GM19452 (cell line): ENCODE measurements around the gene CUL4B.
A peak's percentile ranks its signal among the peaks of the same experiment; 100 is the strongest.
"Not testable (repeated sequence)": the region's sequence is repeated elsewhere in the genome, so short reads cannot be mapped to it uniquely, and the experiment has no call there.

Experiments used
- ATAC-seq: cut with Tn5 transposase; IDR thresholded peaks from one replicate; pipeline ENCODE4 v1.9.1; 2021; ENCODE audit not compliant: unreplicated experiment

The CUL4B gene

DNA sequence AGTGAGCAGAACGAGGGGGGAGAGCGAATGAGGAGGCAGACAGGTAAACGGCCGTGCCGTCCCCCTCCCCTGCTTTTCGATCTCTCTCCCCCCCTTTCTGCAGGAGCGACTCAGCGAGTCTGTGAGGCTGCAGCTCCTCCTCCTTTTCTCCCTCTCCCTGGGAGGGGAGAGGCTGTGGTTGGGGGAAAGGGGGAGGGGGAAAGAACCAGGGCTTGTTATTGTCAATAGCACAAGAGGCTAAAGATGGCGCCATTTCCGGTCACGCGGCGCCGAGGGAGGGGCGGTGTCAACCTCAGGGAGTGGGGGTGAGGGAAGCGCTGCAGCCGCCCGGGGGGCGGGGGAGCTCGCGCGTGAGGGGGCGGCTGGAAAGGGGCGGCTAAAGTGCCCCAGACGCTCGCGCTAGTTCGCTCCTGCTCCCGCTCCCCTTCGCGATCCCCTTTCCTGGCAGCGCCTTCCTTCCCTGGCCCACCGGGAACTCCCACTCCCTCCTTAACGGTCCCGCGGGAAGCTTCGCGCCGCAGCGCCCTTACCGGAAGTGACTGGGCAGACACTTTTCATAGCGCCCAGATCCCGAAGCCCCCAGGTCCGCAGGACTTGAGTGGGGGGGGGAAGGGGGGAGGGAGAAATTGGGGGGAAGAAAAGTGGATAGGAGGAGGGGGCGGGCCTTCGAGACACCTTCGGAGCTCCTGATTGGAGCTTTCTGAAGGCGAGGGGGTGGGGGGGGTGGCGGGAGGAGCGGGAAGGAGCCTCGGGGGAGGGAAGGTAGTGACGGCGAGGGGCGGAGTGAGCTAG lies at the start of gene CUL4B:
CUL4B (minus strand) TSS at position 121 of the 792 bp plus-strand sequence. CDS start 324 bp downstream, outside the sequence.
- ATAC-seq = peak; percentile 85

DNA sequence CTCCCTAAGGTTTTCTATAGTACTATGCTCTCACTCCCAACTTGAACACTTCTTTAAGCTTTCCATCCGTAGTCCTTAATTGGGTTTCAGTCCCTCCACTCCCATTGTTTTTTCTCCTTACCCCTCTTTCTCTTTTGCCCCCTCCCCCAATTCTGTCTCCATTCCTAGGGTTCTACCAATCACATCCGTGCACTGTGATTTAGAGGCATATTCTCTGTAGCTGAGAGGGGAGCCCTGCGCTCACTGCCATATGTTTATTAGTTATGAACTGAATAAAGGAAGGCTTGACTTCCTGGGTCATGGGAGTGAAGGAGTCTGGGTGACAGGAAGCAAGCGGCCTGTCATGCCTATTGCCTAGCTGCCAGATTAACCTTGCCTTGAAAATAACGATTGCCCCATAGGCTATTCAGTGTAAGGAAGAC lies 43.6 kb upstream of the CUL4B start:
- peak; percentile 49 for ATAC-seq

DNA sequence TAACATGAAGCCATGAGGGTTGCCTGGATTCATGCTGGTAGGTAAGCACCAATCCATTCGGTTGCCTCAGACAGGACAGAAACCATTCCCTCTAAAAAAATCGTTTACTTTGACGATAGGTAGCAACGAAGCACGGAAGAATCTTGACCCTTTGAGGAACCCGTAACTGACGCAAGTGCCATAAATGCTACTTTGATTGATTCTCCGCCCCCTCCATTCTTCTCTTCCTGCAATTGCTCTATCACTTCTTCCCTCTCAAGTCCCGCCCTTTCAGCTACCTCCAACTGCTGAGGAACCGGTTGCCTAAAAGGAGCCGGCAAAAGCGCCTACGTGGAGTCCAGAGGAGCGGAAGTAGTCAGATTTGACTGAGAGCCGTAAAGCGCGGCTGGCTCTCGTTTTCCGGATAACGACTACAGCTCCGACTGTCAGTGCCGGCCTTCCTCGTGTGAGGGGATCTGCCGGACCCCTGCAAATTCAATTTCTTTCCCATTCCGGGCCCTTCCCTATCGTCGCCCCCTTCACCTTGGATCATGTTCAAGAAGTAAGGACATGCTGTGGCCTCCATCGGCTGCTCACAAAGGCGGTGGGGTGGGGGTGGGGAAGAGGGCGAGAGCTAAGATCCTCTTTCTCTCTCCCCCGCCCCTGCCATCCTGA lies 43.1 kb upstream of the CUL4B start, which contains the start of gene MCTS1:
MCTS1 (plus strand) TSS at position 395 of the 654 bp plus-strand sequence; CDS start at position 531, 136 bp downstream.
- peak; percentile 91 for ATAC-seq

DNA sequence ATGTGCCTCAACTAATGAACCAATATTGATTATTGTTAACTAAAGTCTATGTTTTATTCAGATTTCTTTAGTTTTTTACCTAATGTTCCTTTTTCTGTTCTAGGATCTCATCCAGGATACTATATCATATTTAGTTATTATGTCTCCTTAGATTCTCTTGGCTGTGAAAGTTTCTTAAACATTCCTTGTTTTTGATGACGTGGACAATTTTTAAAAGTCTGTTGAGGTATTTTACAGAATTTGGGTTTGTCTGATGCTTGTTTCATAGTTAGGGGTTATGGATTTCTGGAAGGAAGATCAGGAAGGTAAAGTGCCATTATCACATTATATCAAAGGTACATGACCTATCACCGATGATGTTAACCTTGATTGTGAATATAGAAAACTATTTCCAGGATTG lies 24.9 kb upstream of the CUL4B start:
- ATAC-seq = no peak

DNA sequence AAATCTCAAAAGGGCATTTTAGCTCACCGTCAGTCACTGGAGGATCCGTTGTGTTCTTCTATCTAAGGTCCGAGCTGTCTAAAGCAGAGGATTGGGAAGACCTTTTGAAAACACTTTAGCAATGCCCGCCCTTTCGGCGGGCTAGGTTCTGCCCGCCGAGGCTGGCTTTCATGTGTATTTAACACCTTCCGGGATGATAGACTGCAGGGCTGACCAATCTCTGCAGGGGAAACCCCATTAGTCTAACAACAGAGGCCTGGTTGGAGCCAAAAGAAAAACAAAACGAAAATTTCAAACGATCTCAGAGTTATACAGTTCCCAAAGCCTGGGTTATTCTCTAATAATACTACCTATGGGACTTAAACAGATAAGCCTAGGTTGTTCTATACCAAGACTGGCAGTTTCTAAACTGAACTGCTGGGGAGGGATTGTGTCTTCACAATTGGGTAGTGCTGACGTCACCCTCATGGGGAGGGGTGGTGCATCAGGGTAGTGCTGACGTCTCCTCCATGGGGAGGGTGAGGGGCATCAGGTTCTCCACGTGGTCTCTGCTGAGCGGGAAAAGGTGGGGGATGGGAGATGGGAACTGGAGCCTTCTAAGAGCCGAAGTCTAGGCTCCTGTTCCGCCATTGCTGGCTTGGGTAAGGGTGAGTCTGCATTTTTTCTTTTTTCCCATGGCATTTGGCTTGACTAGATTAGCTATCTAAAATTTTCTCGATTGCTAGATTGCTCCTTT lies 14.8 kb upstream of the CUL4B start:
- no peak for ATAC-seq

DNA sequence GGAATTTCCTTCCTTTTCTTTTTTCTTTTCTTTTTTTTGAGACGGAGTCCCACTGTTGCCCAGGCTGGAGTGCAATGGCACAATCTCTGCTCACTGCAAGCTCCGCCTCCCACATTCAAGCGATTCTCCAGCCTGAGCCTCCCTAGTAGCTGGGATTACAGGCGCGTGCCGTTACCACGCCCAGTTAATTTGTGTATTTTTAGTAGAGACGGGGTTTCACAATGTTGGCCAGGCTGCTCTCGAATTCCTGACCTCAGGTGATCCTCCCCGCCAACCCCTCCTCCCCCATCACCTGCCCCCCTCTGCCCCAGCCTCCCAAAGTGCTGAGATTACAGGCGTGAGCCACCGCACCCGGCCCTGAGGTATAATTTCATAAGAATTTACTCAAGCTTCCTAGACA lies 13.0 kb upstream of the CUL4B start:
- not testable (repeated sequence) for ATAC-seq

DNA sequence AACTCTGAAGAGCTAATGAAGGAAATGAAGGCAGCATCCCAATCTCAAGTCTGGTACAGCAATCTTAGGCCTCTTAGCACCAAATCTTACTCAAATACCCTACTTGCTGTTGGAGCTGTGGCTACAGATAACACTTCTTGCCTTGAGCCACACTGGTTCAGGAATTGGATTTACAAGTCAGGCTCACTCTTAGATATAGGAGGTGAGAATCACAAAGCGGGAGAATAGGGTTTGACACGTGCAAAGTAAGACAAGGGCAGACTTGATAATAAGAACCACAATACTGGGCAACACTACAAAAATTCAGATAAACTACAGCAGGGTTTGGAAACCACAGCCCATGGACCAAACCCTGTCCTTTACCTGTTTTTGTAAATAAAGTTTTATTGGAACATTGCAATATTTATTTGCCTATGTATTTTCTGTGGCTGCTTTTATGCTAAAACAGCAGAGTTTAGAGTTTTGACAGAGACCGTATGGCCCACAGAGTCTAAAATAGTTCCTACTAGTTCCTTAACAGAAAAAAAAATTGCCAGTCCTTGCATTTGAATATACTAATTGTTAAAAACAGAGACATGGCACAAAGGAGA lies 9.3 kb upstream of the CUL4B start:
- no peak for ATAC-seq

DNA sequence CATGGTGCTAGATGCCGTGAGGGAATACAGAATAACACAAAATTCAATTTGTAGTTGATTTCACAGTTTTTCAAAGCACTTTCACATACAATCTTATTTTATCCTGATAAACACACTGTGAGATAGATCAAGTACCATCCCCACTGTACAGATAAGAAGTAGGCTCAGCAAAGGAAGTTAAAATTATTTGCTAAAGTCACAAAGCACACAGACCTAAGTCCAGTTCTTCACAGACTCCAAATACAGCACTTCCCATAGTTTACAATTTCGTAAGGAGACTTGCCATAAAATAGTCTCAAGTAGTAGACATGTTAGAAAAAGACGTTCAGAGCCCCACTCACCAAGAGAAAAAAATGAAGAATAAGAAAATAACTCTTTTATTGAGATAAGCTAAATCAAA lies 7.8 kb upstream of the CUL4B start:
- ATAC-seq = no peak

DNA sequence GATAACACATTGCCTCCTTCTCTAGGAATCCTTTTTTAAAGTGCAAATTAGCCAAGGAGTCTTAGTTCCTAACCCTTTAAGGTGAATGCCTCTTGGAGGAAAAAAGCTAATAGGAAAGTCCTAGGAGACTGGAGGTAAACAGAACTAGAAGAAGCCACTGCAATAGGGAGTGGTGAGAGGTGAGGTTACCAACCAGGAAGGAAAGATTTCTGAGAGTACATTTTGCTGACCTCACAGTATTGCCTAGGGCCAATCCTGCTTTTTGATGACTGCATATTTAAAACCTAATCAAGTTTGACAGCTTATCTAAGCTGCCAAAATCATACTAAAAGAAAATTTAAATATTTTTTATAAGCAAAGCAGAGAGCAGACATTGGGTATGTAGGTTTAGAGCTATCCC lies 7.3 kb upstream of the CUL4B start:
- ATAC-seq = no peak

DNA sequence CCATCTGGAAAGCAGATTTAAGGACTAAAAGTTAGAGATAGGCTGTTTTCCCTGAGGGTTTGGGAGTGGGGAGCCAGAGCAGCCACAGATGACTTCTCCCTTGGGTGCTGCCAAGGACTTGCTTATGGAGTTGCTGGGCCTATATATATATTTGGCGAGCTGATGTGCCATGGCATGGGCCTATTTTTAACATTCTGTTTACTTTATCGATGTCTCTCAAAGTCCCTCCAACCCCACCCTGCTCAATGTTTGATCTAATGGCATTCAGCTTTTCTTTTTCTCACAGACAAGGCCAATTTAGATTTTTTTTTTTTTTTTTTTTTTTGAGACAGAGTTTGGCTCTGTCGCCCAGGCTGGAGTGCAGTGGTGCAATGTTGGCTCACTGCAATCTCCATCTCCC lies 6.1 kb upstream of the CUL4B start:
- ATAC-seq = no peak

DNA sequence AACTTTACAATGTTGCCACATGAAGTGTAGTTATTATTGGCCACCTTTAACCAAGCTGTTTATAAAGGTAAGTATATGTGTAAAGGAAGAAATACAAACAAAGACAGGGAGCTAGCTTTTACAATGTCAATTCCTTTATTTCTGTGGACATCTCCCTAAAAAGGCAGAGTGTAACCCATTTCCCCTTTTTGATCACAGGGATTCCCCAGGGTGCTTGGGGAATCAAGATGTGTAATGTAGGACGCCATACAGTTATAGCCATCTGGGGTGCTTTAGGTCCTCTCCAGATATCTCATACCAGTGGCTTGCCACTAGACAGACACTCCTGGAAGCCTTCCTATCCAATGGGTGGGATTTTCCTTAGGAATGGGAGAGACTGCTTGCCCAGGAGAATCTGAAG lies 4.2 kb upstream of the CUL4B start:
- ATAC-seq = no peak

DNA sequence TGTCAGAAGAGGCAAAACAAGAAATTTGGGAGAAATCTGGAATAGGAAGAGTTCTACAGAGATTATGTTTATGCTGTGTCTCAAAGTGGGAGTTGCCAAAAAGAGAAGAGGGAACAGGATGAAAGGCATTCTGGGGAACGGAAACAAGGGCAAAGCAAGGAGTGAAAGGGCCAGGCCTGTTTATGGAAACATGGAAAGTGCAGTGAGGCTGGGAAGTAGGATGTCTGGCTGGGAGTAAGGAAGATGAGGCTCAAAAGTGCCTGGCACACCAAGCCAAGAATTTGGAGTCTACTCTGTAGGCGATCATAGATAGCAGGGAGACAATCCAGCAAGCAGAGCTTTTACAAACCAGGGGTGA lies 1.8 kb upstream of the CUL4B start:
- no peak for ATAC-seq

DNA sequence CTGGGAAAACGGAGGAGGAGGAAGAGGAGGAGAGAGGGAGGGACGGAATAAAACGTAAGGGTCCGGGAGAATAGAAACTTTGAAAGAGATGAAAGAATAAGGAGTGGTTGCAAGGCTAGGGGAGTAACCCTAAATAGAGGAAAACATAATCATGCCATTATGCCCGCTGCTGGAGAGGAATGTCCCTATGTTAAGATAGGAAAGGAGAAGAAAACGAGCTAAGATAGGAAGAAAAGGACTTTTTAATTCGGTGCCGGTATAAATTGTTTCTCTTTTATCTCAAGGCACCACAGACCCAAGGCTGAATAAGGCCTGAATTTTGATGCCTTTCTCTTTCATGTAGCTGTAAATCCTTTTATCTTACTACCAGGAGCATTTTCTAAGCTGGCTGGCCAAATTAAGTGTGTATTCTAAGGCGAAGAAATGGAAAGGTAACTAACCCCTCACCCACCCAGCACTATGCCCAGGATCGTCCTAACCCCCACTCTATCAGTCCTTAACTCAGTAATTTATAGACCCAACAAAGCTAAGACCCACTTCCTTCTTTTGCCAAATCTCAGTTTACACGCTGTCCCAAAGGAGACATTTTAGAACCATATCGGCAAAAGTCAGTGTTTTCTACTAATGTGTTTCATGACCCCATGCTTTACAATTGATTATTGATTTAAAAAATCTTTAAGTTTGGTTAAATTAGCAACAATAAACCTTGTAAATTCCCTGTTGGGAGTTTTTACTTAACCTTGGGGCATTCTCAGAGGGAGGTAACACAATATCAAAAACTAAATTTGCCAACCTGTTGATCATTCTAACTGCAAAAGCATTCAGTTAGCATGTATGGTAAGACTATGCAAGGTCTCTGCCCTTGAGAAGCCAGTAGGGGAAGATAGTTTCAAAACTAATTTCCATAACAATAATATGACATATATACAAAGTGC lies 1.1 kb upstream of the CUL4B start:
- ATAC-seq = no peak

DNA sequence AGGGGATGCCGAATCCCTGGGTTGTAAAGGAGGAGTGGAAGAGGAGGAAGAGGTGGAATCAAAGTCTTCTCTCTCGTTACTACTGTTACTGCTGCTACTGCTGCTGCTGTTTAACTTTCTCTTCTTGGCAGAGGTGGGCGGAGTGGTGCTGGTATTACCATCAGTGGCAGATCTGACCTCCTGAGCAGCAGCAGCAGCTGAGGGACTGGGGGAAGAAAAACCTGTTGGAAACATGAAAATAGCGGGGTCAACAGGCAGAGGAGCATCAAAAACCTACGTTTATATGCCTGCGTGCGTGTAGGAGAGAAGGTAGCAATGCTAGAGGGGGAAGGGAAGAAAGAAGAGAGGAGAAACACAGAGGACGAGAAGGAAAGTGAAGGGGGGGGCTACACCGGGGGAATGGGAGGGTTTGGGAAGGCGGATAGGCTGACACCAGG lies 339 bp downstream of the CUL4B start:
- peak; percentile 31 for ATAC-seq

DNA sequence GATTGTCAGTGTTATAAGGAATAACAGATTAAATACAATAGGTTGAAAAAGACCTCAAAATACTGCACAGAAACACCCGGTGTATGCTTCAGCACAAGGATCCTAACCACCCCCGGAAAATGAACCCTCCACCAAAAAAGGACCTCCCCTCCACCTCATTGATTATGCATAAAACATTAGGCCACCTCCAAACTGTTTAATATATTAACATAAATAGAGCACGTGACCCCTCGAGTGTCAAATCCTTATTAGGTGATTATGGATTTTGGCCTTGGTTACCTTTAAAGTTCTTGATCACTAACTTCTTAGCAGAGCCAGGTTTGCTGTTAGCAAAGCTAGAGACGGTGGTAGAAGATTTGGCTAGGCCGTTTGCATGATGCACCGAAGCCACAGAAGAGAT lies 958 bp downstream of the CUL4B start:
- ATAC-seq = peak; percentile 3

DNA sequence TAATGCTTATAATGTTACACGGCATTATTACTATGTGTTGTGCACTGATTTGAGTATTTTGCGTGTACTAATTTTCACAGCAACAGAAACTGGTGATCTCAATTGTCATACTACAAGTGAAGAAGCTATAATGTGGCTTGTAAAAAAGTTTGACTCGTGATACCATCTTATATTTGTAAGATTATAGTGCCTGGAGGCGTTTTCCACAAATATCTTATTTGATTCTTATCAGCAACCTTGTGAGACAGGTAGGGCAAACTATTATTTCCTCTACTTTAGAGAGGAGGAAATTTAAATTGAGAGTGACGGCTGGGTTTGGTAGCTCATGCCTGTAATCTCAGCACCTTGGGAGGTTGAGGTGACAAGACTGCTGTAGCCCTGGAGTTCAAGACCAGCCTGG lies 4.5 kb downstream of the CUL4B start:
- ATAC-seq = no peak

DNA sequence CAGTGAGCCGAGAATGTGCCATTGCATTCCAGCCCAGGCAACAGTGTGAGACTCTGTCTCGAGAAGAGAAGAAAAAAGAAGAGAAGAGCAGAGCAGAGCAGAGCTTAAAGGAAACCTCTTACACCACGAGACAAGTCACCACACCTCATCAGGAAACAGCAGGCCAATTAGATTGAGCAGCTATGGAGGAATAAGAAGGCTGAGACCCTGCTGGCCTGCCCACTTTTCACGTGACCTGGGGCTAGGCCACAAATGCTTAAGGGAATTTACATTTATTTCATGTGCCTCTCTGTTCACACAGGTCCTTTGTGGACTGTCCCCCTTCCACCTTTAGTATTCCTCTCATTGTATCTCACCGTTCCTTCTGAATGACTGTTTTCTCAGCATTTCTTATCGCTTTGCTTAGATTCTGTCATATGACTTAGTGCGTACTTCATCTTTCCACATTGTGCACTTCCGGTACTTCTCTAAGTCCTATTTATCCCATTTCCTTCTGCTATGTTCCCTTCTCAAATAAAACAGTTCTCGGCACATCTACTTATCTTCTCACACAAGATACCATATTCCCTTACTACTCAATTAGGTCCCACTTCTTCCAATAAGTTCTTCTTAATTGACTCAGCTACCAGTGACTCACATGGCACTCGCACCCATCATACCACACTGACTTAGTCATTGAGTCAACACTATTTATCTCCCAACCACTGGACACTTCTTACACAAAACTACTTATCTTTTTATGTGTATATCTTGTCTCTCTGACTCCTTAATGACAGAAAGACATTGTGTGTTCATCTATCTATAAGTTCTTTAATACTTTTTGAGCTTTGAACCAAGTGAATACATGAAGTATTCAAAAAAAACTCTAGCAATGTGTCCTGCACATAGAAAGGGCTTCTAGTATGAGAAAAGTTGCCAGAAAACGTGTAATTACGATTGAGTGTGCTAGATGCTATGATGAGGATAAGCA lies 11.0 kb downstream of the CUL4B start:
- ATAC-seq = no peak

DNA sequence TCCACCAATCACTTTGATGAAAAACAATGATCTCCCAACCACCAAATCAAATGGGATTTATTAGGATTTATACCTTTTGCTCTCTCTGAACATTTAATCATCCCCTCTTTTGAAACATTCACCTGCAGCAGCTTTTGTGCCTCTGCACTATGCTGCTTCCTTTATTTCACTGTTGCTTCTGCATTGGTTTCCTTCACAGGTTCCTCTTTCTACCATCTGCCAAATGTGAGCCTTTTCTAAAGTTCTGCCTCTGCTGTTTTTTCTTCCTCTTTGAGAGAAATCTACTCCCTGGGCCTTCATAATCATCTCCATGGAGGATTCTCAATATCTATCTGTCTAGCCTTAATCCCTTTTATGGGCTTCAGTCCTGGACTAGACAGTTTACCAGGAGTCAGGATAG lies 24.7 kb downstream of the CUL4B start:
- ATAC-seq = no peak
